D721Med (cell line): ENCODE results near the gene GRK6.

Experiments used
- DNase-seq: peaks from one replicate; pipeline ENCODE4 v3.0.0; 2011; ENCODE audit warnings: low spot score; ENCODE audit not compliant: insufficient read length
- FAIRE-seq: peaks from 2 replicates; lab custom pipeline; 2011; peaks lifted over from hg19 to GRCh38; lab: Jason Lieb, UNC
- CTCF ChIP-seq: IDR thresholded peaks from 2 replicates; pipeline ENCODE4 v1.5.1; 2012; ENCODE audit warnings: mild to moderate bottlenecking, control low read depth; ENCODE audit not compliant: insufficient read depth; ENCODE audit errors: missing control alignments

Gene GRK6

GRCh38 chr5:177470759-177471536 lies 44.5 kb downstream of the GRK6 start:
- FAIRE-seq: no peak
- no peak for DNase-seq
- TF ChIP-seq CTCF: no peak

- no peak for FAIRE-seq
- no peak for TF ChIP-seq CTCF
- no peak for DNase-seq
These were observed 45.3 kb downstream of the GRK6 start for GRCh38 chr5:177471610-177472356.

- DNase-seq: peak; percentile 62
- no peak for FAIRE-seq
- no peak for TF ChIP-seq CTCF
These were observed 46.3 kb downstream of the GRK6 start for GRCh38 chr5:177472460-177473442.

- TF ChIP-seq CTCF: no peak
- DNase-seq (peak; percentile 93), FAIRE-seq (no peak)
These were observed 47.0 kb downstream of the GRK6 start, which contains the start of gene DBN1 for GRCh38 chr5:177473443-177474001. Gene DBN1, minus strand, starts transcription at chr5:177473634. Its CDS starts 113 bp downstream, at chr5:177473521.

GRCh38 chr5:177474002-177474476 lies 47.6 kb downstream of the GRK6 start:
- DNase-seq (no peak), FAIRE-seq (no peak)
- TF ChIP-seq CTCF: no peak

GRCh38 chr5:177474846-177475562 lies 48.5 kb downstream of the GRK6 start:
- TF ChIP-seq CTCF: no peak
- DNase-seq: no peak
- FAIRE-seq: no peak
